Measurements from ENCODE around the gene CSF2RB.

CSF2RB gene

GRCh38 chr22:36918586-36919284, 5.3 kb downstream of the CSF2RB start:
- in situ Hi-C loops (cut with MboI; ENCODE audit: low sequenced_read_pairs): no loop called here

DNA sequence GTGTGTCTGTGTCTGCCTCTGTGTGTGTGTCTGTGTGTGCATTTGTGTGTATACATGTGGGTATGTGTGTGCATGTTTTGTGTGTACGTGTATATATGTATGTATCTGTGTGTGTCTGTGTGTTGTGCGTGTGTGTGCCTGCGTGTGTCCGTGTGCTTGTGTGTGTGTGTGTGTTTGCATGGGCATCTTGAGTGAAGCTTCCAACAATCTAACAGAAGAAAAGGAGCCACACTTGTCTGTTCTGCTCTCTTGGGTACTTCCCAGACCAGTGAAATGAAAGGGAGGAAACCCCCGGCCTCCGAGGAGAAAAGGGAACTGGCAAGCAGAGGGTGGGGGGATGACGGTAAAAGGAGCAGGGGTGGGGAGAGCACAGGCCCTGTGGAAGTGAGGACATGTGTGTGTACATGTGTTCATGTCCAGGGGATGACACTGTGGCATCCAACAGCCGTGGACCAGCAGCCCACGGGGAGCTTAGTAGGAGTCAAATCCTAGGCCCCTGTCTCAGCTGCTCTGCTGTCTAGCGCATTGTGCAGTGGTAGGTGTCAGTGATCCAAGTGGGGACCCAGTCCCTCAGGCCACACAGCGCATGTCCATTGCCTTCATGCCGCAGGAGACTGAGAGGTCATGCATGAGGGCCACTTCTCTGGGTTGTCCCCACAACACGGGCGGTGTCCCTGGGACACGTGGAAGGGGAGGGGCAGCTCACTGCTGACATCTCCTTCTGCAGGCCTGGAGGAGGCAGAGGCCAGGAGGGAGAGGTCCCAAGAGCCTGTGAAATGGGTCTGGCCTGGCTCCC, 8.1 kb downstream of the CSF2RB start:
- in situ Hi-C loops (cut with MboI; ENCODE audit: low sequenced_read_pairs): no loop called here

DNA sequence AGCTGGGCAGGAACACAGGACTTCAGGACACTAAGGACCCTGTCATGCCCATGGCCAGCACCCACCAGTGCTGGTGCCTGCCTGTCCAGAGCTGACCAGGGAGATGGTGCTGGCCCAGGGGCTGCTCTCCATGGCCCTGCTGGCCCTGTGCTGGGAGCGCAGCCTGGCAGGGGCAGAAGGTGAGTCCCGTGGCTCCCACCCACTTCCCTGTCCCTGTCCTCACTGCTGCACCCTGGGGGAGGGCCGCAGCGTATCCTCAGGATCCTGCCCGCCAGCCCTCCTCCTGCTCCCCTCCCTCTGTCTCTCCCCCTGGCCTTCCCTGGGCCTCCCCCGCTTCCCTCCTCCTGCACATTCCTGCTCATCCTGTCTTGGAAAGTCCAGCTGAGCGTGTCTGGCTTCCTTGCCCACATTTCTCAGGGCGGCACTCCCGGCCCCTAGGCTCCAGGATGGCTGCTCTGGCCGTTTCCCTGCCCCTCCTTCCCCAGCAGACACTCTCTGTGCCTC, 8.7 kb downstream of the CSF2RB start:
- in situ Hi-C loops (cut with MboI; ENCODE audit: low sequenced_read_pairs): no loop called here

GRCh38 chr22:36922711-36923110, 9.3 kb downstream of the CSF2RB start:
- in situ Hi-C loops (cut with MboI; ENCODE audit: low sequenced_read_pairs): no loop called here

DNA sequence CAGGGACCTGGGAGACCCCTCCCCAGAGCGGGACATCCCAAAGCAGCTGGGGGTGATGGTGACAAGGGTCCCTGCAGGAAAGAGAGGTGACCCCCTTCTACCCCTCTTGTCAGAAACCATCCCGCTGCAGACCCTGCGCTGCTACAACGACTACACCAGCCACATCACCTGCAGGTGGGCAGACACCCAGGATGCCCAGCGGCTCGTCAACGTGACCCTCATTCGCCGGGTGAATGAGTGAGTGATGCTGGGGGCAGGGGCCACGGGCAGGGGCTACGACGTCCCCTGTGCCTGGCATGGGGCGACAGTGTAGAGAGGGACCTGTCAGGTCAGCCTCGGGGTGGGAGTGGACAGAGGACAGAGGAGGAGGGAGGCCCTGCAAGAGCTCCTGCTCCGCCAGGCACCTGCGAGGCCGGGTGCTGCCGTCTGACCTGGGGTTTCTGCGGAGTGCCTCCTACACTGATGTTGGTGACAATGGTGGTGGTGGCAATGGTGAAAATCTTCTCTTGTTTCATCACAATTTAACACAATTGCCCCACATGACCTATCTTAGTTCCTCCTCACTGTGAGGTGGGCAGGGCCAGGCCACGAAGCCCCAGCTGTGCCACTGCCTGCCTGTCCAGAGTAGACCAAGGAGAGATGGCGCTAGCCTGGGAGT, 9.8 kb downstream of the CSF2RB start:
- in situ Hi-C loops (cut with MboI; ENCODE audit: low sequenced_read_pairs): no loop called here

DNA sequence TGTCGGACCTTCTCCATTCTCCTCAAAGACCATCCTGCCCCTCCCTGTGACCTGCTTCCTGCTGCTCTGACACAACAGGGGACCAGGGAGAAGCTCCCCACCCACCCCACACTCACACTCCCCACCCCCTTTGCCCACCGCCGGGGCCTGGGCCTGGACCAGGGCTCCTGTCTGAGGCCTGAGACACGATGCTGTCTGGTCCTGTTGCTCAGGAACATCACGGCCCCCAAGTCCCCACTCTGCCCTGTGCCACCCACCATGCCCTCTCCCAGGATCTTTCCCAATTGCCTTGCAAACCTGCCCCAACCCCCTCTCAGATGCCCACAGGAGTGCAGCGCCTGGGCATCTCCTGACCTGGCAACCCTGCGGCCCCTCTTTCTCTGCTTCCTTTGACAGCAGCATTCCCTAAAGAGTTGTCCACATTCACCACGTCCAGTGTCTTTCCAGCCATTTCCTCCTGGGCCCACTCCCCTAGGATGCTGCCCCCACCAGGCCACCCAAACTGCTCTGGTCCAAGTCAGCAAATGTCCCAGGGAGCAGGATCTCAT, 10.8 kb downstream of the CSF2RB start:
- in situ Hi-C loops (cut with MboI; ENCODE audit: low sequenced_read_pairs): no loop called here

GRCh38 chr22:36925388-36926290, 12.2 kb downstream of the CSF2RB start:
- in situ Hi-C loops (cut with MboI; ENCODE audit: low sequenced_read_pairs): no loop called here

DNA sequence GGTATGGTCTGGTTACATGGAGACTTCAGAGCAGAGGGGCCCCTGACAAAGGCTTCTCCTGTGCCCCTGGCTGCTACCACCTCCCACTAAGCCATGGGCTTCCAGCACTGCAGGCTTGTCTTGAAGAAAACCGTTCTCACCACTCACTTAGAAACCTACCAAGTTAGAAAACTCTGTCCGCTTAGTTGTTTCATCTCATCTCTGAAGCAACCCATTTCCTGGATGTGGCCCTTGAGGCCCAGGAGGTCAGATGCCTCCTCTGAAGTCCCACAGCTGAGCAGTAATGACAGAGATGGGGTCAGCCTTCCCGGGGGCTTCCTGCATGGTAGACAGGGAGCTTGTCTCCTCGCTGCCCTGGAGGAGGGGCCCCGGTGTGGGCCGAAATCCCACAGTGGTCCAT, 12.9 kb downstream of the CSF2RB start:
- in situ Hi-C loops (cut with MboI; ENCODE audit: low sequenced_read_pairs): no loop called here

- in situ Hi-C loops (cut with MboI; ENCODE audit: low sequenced_read_pairs): no loop called here
Measured at GRCh38 chr22:36926721-36927435, 13.4 kb downstream of the CSF2RB start.

- in situ Hi-C loops (cut with MboI; ENCODE audit: low sequenced_read_pairs): no loop called here
Measured at GRCh38 chr22:36927671-36928070, 14.2 kb downstream of the CSF2RB start.

DNA sequence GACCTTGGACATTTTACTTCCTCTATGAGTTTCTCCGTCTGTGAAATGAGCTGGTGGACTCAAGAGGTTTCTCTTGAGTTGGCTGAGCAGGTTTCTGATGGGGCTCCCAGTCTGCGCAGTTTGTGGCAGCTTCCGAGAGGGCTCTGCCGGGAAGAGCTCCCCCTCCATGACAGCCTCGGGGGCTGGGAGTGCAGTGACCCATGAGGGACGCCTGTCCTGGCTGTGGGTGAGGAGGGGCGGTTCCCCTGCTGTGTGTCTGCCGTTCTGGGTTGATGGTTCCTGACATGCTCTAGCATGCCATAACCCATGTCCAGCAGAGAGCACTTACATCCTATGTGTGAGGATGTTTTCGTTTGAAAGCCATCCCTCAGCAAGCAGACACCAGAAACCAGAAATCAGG, 14.8 kb downstream of the CSF2RB start:
- in situ Hi-C loops (cut with MboI; ENCODE audit: low sequenced_read_pairs): no loop called here

- in situ Hi-C loops (cut with MboI; ENCODE audit: low sequenced_read_pairs): no loop called here
Measured at GRCh38 chr22:36928786-36929535, 15.5 kb downstream of the CSF2RB start.

GRCh38 chr22:36929621-36930020, 16.2 kb downstream of the CSF2RB start:
- in situ Hi-C loops (cut with MboI; ENCODE audit: low sequenced_read_pairs): no loop called here

- in situ Hi-C loops (cut with MboI; ENCODE audit: low sequenced_read_pairs): no loop called here
Measured at GRCh38 chr22:36930041-36930935, 16.9 kb downstream of the CSF2RB start.

DNA sequence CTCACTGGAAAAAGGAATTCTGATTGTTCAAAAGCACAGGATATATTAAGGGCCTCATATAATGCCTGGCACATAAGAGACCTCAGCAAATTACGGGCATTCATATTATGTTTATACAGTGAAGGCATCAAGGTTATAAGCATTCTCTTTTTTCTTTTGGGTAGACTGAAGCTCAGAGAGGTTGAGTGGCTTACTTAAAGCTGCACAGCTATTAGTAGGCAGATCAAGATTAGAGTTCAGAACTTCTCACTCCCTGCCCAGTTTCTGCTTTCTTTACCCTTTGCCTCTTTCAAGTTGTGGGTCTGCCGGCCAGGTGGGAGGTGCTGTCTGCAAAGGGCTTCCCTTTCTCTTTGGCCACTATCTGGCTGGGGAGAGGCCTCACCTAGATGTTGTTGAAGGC, 18.0 kb downstream of the CSF2RB start:
- in situ Hi-C loops (cut with MboI; ENCODE audit: low sequenced_read_pairs): no loop called here

DNA sequence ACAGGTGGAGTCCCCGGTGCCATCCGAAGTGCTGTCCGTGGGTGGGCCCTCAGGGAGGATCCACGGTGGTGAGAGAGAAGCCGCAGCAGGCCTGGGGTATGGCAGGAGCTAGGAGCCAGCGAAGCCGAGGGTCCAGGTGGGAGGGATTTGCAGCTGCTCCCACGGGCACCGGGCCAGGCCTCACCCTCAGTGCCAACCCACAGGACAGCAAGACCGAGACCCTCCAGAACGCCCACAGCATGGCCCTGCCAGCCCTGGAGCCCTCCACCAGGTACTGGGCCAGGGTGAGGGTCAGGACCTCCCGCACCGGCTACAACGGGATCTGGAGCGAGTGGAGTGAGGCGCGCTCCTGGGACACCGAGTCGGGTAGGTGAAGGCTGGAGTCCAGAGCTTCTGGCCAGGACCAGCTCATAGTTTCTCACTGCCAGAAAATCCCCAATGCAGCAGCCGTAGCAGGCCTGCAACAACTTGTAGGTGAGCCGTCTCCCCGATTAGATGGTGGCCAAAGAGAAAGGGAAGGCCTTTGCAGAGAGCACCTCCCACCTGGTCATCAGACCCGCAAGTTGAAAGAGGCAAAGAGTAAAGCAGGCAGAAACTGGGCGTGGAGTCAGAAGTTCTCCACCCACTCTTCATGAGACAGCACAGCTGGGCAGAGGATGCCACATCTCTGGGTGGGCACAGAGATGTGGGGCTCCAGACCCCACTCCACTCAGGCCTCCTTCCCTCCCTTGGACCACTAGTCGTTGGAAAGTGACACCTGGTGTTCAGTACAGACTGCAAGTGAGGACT, 20.4 kb downstream of the CSF2RB start:
- in situ Hi-C loops (cut with MboI; ENCODE audit: low sequenced_read_pairs): no loop called here
